ENCODE measurements around the gene ITGB8.

- TF ChIP-seq POLR2A (IDR thresholded peaks at IDR 0.05; ENCODE audit: low read depth, low read length) (no peak), RAD21 (IDR thresholded peaks at IDR 0.05; ENCODE audit: low read length) (no peak), RFX5 (IDR thresholded peaks at IDR 0.05; ENCODE audit: low read depth, low read length) (no peak), CEBPB (IDR thresholded peaks at IDR 0.05; ENCODE audit: low read depth, low read length) (no peak), MAZ (IDR thresholded peaks at IDR 0.05; ENCODE audit: borderline replicate concordance, low read depth, low read length) (no peak), USF2 (IDR thresholded peaks at IDR 0.05; ENCODE audit: low read depth, low read length) (no peak), BHLHE40 (IDR thresholded peaks at IDR 0.05; ENCODE audit: low read depth, low read length) (no peak), RCOR1 (IDR thresholded peaks at IDR 0.05; ENCODE audit: insufficient replicate concordance, low read length) (no peak), MXI1 (IDR thresholded peaks at IDR 0.05; ENCODE audit: borderline replicate concordance, low read depth, low read length) (no peak), SMC3 (IDR thresholded peaks at IDR 0.05; ENCODE audit: low read depth, low read length) (no peak), ELK1 (IDR thresholded peaks at IDR 0.05; ENCODE audit: borderline replicate concordance, low read depth, low read length) (no peak), CHD1 (IDR thresholded peaks at IDR 0.05; ENCODE audit: low read depth, low read length) (no peak), MAFK (IDR thresholded peaks at IDR 0.05; ENCODE audit: low read depth, low read length) (no peak)
- TF ChIP-seq, protein P1, sequence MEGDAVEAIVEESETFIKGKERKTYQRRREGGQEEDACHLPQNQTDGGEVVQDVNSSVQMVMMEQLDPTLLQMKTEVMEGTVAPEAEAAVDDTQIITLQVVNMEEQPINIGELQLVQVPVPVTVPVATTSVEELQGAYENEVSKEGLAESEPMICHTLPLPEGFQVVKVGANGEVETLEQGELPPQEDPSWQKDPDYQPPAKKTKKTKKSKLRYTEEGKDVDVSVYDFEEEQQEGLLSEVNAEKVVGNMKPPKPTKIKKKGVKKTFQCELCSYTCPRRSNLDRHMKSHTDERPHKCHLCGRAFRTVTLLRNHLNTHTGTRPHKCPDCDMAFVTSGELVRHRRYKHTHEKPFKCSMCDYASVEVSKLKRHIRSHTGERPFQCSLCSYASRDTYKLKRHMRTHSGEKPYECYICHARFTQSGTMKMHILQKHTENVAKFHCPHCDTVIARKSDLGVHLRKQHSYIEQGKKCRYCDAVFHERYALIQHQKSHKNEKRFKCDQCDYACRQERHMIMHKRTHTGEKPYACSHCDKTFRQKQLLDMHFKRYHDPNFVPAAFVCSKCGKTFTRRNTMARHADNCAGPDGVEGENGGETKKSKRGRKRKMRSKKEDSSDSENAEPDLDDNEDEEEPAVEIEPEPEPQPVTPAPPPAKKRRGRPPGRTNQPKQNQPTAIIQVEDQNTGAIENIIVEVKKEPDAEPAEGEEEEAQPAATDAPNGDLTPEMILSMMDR (conservative IDR thresholded peaks at IDR 0.05; ENCODE audit: low read depth, low read length): no peak
Measured at GRCh38 chr7:20323595-20323994, 7.1 kb upstream of the ITGB8 start.

Data from IMR-90 (cell line).